ENCODE measurements around the gene NFE2. TPM values are rescaled to one million over a fixed set of nuclear protein-coding genes. Genes with fewer than 3 reads are reported as not detected.

NFE2 gene
- total RNA-seq, 1 donor from 2014 or later = not detected

DNA sequence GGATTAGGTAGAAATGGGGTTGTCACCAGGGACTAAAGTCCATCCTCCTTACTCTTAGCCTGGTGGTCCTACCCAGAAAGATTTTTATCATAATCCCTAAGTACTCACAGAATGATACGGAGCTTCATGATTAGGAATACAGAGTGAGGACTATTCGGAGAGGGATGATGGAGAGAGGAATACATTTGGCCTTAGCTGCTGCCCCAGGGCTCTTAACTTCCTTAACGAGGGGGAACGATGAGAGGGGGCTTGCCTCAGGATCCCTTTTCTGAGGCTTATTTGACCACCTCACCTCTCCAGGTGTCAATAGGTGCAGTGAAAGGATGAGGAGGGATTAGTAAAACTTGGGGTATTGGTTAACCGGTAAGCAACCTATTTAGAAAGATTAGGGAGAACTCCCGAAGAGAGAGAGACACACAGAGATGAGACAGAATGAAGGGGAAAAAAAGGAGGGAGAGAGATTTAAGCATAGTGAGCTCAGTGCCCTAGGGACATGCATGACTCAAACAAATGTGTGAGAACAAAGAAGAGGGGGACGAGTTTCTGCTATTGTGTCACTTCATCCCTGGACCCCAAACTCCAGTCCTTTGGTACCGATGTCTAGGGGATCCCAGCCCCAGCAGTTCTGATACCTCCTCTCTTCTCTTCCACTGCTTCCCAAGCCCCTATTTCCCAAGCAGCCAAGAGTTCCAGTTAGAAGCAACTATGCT is 1.1 kb downstream of the NFE2 start:
- Mint-ChIP-seq H3K27me3 (peaks cover 47% of the 10 kb centered on the region), H3K4me3 (no peak overlapping the region), H3K9me3 (no peaks in the 10 kb centered on the region), H3K36me3 (ENCODE audit: low read depth) (no peaks in the 10 kb centered on the region), H3K27ac (no peak overlapping the region), H3K4me1 (peaks cover 37% of the 10 kb centered on the region)
- intact Hi-C loops (cut with micrococcal nuclease) = no loop called here
- ChIA-PET POLR2A (interaction anchor here (1.0 to 1.9 kb wide), 4 partner anchors 11 to 20 kb away, joined by 3 to 12 read pairs (median 4); partner anchors contain the start of genes CBX5 and HNRNPA1), CTCF (interaction anchor here (0.7 to 1.7 kb wide), 3 partner anchors 25 to 69 kb away, joined by 3 to 6 read pairs (median 4); partner anchors contain the start of gene COPZ1)
- no peak for ATAC-seq (ENCODE audit: low read depth)
- TF ChIP-seq, protein P1, sequence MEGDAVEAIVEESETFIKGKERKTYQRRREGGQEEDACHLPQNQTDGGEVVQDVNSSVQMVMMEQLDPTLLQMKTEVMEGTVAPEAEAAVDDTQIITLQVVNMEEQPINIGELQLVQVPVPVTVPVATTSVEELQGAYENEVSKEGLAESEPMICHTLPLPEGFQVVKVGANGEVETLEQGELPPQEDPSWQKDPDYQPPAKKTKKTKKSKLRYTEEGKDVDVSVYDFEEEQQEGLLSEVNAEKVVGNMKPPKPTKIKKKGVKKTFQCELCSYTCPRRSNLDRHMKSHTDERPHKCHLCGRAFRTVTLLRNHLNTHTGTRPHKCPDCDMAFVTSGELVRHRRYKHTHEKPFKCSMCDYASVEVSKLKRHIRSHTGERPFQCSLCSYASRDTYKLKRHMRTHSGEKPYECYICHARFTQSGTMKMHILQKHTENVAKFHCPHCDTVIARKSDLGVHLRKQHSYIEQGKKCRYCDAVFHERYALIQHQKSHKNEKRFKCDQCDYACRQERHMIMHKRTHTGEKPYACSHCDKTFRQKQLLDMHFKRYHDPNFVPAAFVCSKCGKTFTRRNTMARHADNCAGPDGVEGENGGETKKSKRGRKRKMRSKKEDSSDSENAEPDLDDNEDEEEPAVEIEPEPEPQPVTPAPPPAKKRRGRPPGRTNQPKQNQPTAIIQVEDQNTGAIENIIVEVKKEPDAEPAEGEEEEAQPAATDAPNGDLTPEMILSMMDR (IDR thresholded peaks at IDR 0.05) = no peak
- no peak for DNase-seq

- no peak for ATAC-seq (ENCODE audit: low read depth)
- ChIA-PET CTCF (interaction anchor here (1.3 to 1.7 kb wide), 3 partner anchors 8 to 69 kb away, joined by 3 to 6 read pairs (median 3); partner anchors contain the start of gene COPZ1), POLR2A (interaction anchor here (1.7 to 1.9 kb wide), 2 partner anchors 14 to 19 kb away, joined by 4 to 12 read pairs; partner anchors contain the start of genes CBX5 and HNRNPA1)
- TF ChIP-seq, protein P1 (IDR thresholded peaks at IDR 0.05) = no peak
- Mint-ChIP-seq H3K4me1 (peaks cover 29% of the 10 kb centered on the region), H3K9me3 (no peaks in the 10 kb centered on the region), H3K27ac (no peak overlapping the region), H3K4me3 (no peak overlapping the region), H3K27me3 (peaks cover 45% of the 10 kb centered on the region), H3K36me3 (ENCODE audit: low read depth) (no peaks in the 10 kb centered on the region)
- DNase-seq = no peak
- intact Hi-C loops (cut with micrococcal nuclease) = no loop called here
Measured at GRCh38 chr12:54298904-54299303, 1.9 kb downstream of the NFE2 start.

DNA sequence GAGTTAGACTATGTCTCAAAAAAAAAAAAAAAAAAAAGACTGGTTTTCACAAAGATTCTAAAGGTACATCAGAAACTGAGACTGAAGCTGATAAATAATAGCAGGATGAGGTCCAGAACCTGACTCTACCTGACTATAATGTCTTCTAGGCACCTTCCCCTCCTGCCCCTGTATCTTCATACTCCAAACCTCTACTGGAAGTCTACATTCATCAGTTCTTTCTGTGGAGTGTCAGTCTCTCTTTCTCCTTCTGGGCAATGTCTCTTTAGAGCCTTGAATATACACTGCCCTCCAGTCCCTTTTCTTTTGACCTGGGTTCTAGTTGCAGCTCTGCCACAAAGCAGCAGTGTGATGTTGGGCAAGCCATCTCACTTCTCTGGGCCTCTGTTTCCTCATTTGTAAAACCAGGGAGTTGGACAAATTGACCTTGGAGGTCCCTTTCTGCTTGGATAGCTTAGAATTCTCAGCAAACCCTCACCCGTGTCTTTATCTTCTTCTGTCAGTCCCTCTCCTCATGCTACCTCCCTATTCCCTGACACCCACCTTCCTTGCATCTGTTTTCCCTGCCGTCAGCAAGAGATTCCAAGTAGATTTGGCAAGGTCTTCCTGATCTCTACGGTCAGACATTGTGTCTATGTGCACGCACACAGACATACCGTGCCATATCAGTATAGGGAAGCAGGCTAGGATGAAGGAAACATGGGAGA is 4.3 kb downstream of the NFE2 start:
- Mint-ChIP-seq H3K4me3 (no peak overlapping the region), H3K9me3 (no peaks in the 10 kb centered on the region), H3K27me3 (peaks cover 31% of the 10 kb centered on the region), H3K27ac (no peak overlapping the region), H3K4me1 (peaks cover 22% of the 10 kb centered on the region), H3K36me3 (ENCODE audit: low read depth) (no peaks in the 10 kb centered on the region)
- no peak for ATAC-seq (ENCODE audit: low read depth)
- CTCF ChIA-PET = interaction anchor here (1.0 to 1.9 kb wide), 3 partner anchors 10 to 96 kb away, joined by 3 to 4 read pairs (median 3); partner anchors contain the start of gene COPZ1
- POLR2A ChIA-PET = interaction anchor here (1.1 to 1.8 kb wide), 2 partner anchors 10 to 16 kb away, joined by 6 to 9 read pairs; partner anchors contain the start of gene HNRNPA1
- TF ChIP-seq, protein P1 (IDR thresholded peaks at IDR 0.05) = no peak
- DNase-seq = no peak
- intact Hi-C loops (cut with micrococcal nuclease) = no loop called here

- ChIA-PET CTCF (interaction anchor here (0.9 to 2.2 kb wide), 5 partner anchors 12 to 58 kb away, joined by 4 to 7 read pairs (median 5); partner anchors contain the start of gene COPZ1), POLR2A (interaction anchor here (1.8 to 6.3 kb wide), 3 partner anchors 8 to 30 kb away, joined by 6 to 54 read pairs (median 13); partner anchors contain the start of genes CBX5, COPZ1 and HNRNPA1)
- Mint-ChIP-seq H3K4me1 (peaks cover 10% of the 10 kb centered on the region), H3K27me3 (peaks cover 19% of the 10 kb centered on the region), H3K36me3 (ENCODE audit: low read depth) (peaks cover 2% of the 10 kb centered on the region), H3K27ac (no peak overlapping the region), H3K4me3 (no peak overlapping the region), H3K9me3 (no peaks in the 10 kb centered on the region)
- no peak for ATAC-seq (ENCODE audit: low read depth)
- DNase-seq = no peak
- intact Hi-C loops (cut with micrococcal nuclease) = loop anchor here (1.0 kb wide), 2 partner anchors 29 to 73 kb away; no protein-coding TSS in a partner anchor
- TF ChIP-seq, protein P1 (IDR thresholded peaks at IDR 0.05) = no peak
Measured at GRCh38 chr12:54294953-54295566, 5.8 kb downstream of the NFE2 start.
